ENCODE measurements around the gene MTHFD2L.
"Not testable (repeated sequence)": the region's sequence is repeated elsewhere in the genome, so short reads cannot be mapped to it uniquely, and the experiment has no call there.

GRCh38 chr4:74340421-74340820, 182.5 kb downstream of the MTHFD2L start:
- not testable (repeated sequence) for TF ChIP-seq POLR2A, CTCF (IDR thresholded peaks at IDR 0.05)
